OCI-LY7 (cell line): Measurements from ENCODE around the gene CDC14B.

Experiments used
- EZH2phosphoT487 ChIP-seq: fragments of 200-600 bp; sonication (generic); IDR thresholded peaks from 2 replicates; pipeline ENCODE4 v1.6.1; 2018; ENCODE audit warnings: low read depth, borderline replicate concordance, mild to moderate bottlenecking, mixed run types, antibody characterized with exemption, low read length, moderate library complexity, mixed read lengths
- TF ChIP-seq, protein P1 (sequence below): fragments of 200-600 bp; sonication (generic); conservative IDR thresholded peaks from 2 replicates; pipeline ENCODE4 v1.5.1; 2014; ENCODE audit warnings: mild to moderate bottlenecking, antibody characterized with exemption, low read length, moderate library complexity, mixed read lengths

DNA sequence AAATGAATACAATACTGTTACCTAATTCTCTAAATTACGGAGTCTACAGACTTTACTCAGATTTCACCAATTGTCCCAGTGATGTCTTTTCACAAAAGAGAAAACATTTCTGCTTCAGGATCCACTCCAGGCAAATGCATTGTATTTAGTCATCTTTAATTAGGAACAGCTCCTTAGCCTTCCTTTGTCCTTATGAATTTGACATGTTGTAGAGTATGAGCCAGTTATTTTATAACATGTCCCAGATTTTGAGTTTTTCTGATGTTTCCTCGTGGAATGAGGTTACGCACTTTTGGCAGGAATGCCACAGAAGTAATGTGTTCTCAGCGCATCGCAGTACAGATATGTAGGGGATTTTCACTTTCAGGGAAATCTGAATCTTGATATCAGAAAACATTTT, 159.2 kb downstream of the CDC14B start:
- TF ChIP-seq, protein P1, sequence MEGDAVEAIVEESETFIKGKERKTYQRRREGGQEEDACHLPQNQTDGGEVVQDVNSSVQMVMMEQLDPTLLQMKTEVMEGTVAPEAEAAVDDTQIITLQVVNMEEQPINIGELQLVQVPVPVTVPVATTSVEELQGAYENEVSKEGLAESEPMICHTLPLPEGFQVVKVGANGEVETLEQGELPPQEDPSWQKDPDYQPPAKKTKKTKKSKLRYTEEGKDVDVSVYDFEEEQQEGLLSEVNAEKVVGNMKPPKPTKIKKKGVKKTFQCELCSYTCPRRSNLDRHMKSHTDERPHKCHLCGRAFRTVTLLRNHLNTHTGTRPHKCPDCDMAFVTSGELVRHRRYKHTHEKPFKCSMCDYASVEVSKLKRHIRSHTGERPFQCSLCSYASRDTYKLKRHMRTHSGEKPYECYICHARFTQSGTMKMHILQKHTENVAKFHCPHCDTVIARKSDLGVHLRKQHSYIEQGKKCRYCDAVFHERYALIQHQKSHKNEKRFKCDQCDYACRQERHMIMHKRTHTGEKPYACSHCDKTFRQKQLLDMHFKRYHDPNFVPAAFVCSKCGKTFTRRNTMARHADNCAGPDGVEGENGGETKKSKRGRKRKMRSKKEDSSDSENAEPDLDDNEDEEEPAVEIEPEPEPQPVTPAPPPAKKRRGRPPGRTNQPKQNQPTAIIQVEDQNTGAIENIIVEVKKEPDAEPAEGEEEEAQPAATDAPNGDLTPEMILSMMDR = no peak
- no peak for TF ChIP-seq EZH2phosphoT487
